PC-3 (cell line): ENCODE results near the gene ZNF681. TPM values are rescaled to one million over a fixed set of nuclear protein-coding genes. Genes with fewer than 3 reads are reported as not detected.

ENCODE experiments used
- ATAC-seq: fragments of 200-7000 bp; cut with Tn5 transposase; 2 replicates; pipeline ENCODE4 v1.9.1; 2020; ENCODE audit warnings: mild to moderate bottlenecking, moderate library complexity
- BruUV-seq: library from RNA; stranded (reverse); fragments of 400-500 nt; replicated peaks from 2 replicates; lab custom pipeline; 2021; lab: Mats Ljungman, UMichigan
- CTCF ChIA-PET: fragments of 300-600 bp; sonication (Branson Sonifier 250); formaldehyde crosslinking; loops from one replicate; lab custom pipeline; 2022; ENCODE audit warnings: antibody characterized with exemption; lab: Charles Lee
- POLR2A ChIA-PET: fragments of 300-600 bp; sonication (Branson Sonifier 250); formaldehyde crosslinking; loops from one replicate; lab custom pipeline; 2022; ENCODE audit warnings: antibody characterized with exemption; ENCODE audit not compliant: unreplicated experiment; lab: Charles Lee
- DNase-seq: peaks from one replicate; pipeline ENCODE4 v3.0.0-alpha.2; 2015
- H2AFZ ChIP-seq: fragments of 300-600 bp; sonication (generic); 2 replicates; pipeline ENCODE4 v1.6.0; 2016; ENCODE audit warnings: antibody characterized with exemption, low read length
- H3F3A ChIP-seq: fragments of 300-600 bp; sonication (generic); one replicate; pipeline ENCODE4 v1.6.0; 2017; ENCODE audit warnings: antibody characterized with exemption, low read length, control low read depth, mild to moderate bottlenecking; ENCODE audit not compliant: unreplicated experiment
- H3K27ac ChIP-seq: fragments of 300-600 bp; sonication (generic); 2 replicates; pipeline ENCODE4 v1.5.1; 2016; ENCODE audit warnings: mild to moderate bottlenecking, low read length
- H3K27me3 ChIP-seq: fragments of 300-600 bp; sonication (generic); 2 replicates; pipeline ENCODE4 v1.6.1; 2016; ENCODE audit warnings: low read length, mixed read lengths
- H3K36me3 ChIP-seq: fragments of 300-600 bp; sonication (generic); 2 replicates; pipeline ENCODE4 v1.6.1; 2016; ENCODE audit warnings: low read depth, mixed run types, low read length, mixed read lengths
- H3K4me1 ChIP-seq: fragments of 300-600 bp; sonication (generic); 2 replicates; pipeline ENCODE4 v1.5.1; 2016; ENCODE audit warnings: low read length; ENCODE audit not compliant: insufficient read depth
- H3K4me2 ChIP-seq: fragments of 300-600 bp; sonication (generic); 2 replicates; pipeline ENCODE4 v1.6.0; 2016; ENCODE audit warnings: low read length
- H3K4me3 ChIP-seq: fragments of 300-600 bp; sonication (generic); 2 replicates; pipeline ENCODE4 v1.5.1; 2016; ENCODE audit warnings: mild to moderate bottlenecking, low read length, mixed read lengths
- H3K79me2 ChIP-seq: fragments of 300-600 bp; sonication (generic); 2 replicates; pipeline ENCODE4 v1.6.1; 2017; ENCODE audit warnings: low read length, mixed read lengths
- H3K9ac ChIP-seq: fragments of 300-600 bp; sonication (generic); 2 replicates; pipeline ENCODE4 v1.6.0; 2016; ENCODE audit warnings: mild to moderate bottlenecking, low read length
- H3K9me2 ChIP-seq: fragments of 300-600 bp; sonication (generic); replicated peaks from 2 replicates; pipeline ENCODE4 v1.6.1; 2016; ENCODE audit warnings: mixed run types, low read length, mixed read lengths
- H3K9me3 ChIP-seq: fragments of 300-600 bp; sonication (generic); 2 replicates; pipeline ENCODE4 v1.6.1; 2016; ENCODE audit warnings: low read length, mixed read lengths
- H4K20me1 ChIP-seq: fragments of 300-600 bp; sonication (generic); 2 replicates; pipeline ENCODE4 v1.6.1; 2016; ENCODE audit warnings: low read length, mixed read lengths
- CTCF ChIP-seq: fragments of 300-600 bp; sonication (generic); conservative IDR thresholded peaks from 2 replicates; pipeline ENCODE4 v1.5.1; 2017; ENCODE audit warnings: antibody characterized with exemption, low read depth, mild to moderate bottlenecking, low read length
- EZH2phosphoT487 ChIP-seq: fragments of 300-600 bp; sonication (generic); IDR thresholded peaks from 2 replicates; pipeline ENCODE4 v1.6.1; 2018; ENCODE audit warnings: mild to moderate bottlenecking, antibody characterized with exemption, low read length, borderline replicate concordance
- intact Hi-C: fragments of 100-400 bp; cut with micrococcal nuclease; formaldehyde crosslinking; loops from 2 replicates; pipeline ENCODE4 v1.9.0; 2023
- total RNA-seq: library from RNA; depleted of rRNA; stranded (reverse); fragments of >200 nt; gene quantifications from 2 replicates; pipeline ENCODE4 v1.2.3, GENCODE V29; 2014

The ZNF681 gene
- total RNA-seq, 1 experiment from 2014 or later, result 2.6 TPM

GRCh38 chr19:23777216-23777615 lies 18.5 kb upstream of the ZNF681 start:
- H3K9ac ChIP-seq, result no peak overlapping the region
- H3K4me2 ChIP-seq, result no peak overlapping the region
- H2AFZ ChIP-seq, result no peak overlapping the region
- ChIA-PET POLR2A (no interaction called here), CTCF (no interaction called here)
- no peak for TF ChIP-seq CTCF
- no TSS peak for BruUV-seq
- no peaks in the 10 kb centered on the region for H3K27me3 ChIP-seq
- H4K20me1 ChIP-seq, result no peaks in the 10 kb centered on the region
- peaks cover 8% of the 10 kb centered on the region for H3K4me1 ChIP-seq
- no peak for ATAC-seq
- no peaks in the 10 kb centered on the region for H3K9me2 ChIP-seq
- H3K9me3 ChIP-seq, result 0 out of 2 replicates have a peak, but pooled peaks cover 6% of the 10 kb centered on the region
- H3K79me2 ChIP-seq, result peaks cover 30% of the 10 kb centered on the region
- DNase-seq, result no peak
- no peak overlapping the region for H3K27ac ChIP-seq
- H3K36me3 ChIP-seq, result peaks cover 81% of the 10 kb centered on the region
- H3K4me3 ChIP-seq, result no peak overlapping the region
- intact Hi-C loops, result no loop called here
- H3F3A ChIP-seq, result no peaks in the 10 kb centered on the region

- H3K4me3 ChIP-seq, result no peak overlapping the region
- 0 out of 2 replicates have a peak, but pooled peaks cover under 1% of the 10 kb centered on the region for H3K9me3 ChIP-seq
- no peaks in the 10 kb centered on the region for H3K9me2 ChIP-seq
- TF ChIP-seq CTCF, result no peak
- TF ChIP-seq EZH2phosphoT487, result no peak
- H3F3A ChIP-seq, result no peaks in the 10 kb centered on the region
- no peak for DNase-seq
- H2AFZ ChIP-seq, result no peak overlapping the region
- no peak overlapping the region for H3K27ac ChIP-seq
- no peaks in the 10 kb centered on the region for H3K27me3 ChIP-seq
- no peak overlapping the region for H3K9ac ChIP-seq
- H3K4me1 ChIP-seq, result peaks cover 13% of the 10 kb centered on the region
- H3K36me3 ChIP-seq, result peaks cover 75% of the 10 kb centered on the region
- peaks cover 30% of the 10 kb centered on the region for H3K79me2 ChIP-seq
- no peak overlapping the region for H3K4me2 ChIP-seq
- intact Hi-C loops, result no loop called here
- CTCF ChIA-PET, result no interaction called here
- no peaks in the 10 kb centered on the region for H4K20me1 ChIP-seq
- no TSS peak for BruUV-seq
- ATAC-seq, result no peak
- POLR2A ChIA-PET, result no interaction called here
These were observed 18.0 kb upstream of the ZNF681 start for GRCh38 chr19:23776507-23777205.

DNA sequence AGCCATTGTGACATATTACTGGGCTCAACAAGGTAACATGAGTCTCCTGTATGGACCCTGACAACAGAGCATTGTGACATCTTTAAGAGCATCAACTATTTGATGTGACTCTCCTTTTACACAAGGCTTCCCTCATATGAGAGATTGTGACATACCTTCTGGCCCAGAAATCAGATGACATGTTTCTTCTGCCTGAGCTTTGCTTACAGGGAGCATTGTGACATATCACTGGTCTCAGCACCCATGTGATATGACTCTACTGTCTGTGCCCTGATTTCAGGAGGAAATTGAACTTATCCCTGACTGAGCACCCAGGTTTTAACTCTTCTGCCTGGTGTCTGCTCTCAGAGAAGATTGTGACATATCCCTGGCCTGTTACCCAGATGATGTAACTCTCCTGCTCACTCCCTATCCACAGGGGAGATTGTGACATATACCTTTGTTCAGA lies 15.9 kb upstream of the ZNF681 start:
- no peak overlapping the region for H3K9ac ChIP-seq
- H3F3A ChIP-seq, result no peaks in the 10 kb centered on the region
- no TSS peak for BruUV-seq
- no peaks in the 10 kb centered on the region for H4K20me1 ChIP-seq
- no peaks in the 10 kb centered on the region for H3K9me3 ChIP-seq
- no peak overlapping the region for H3K27ac ChIP-seq
- H3K27me3 ChIP-seq, result no peaks in the 10 kb centered on the region
- TF ChIP-seq CTCF, result no peak
- no peak overlapping the region for H3K4me3 ChIP-seq
- ChIA-PET POLR2A (no interaction called here), CTCF (no interaction called here)
- H3K36me3 ChIP-seq, result peaks cover 77% of the 10 kb centered on the region
- DNase-seq (no peak), ATAC-seq (no peak)
- H3K4me1 ChIP-seq, result peaks cover 27% of the 10 kb centered on the region
- intact Hi-C loops, result loop anchor here (5.0 kb wide), 1 partner anchor 227 kb away; no protein-coding TSS in a partner anchor
- H3K9me2 ChIP-seq, result no peaks in the 10 kb centered on the region
- H3K4me2 ChIP-seq, result no peak overlapping the region
- H2AFZ ChIP-seq, result no peak overlapping the region
- peaks cover 44% of the 10 kb centered on the region for H3K79me2 ChIP-seq
